DMS153 treated with DMSO at 0.1 percent for 48 hours (cell line): ENCODE results near the gene ADGRF4.
A peak's percentile ranks its signal among the peaks of the same experiment; 100 is the strongest.

Experiments
- DNase-seq: peaks from one replicate; lab custom pipeline; 2025; ENCODE audit not compliant: unreplicated experiment; lab: John Stamatoyannopoulos, UW

The ADGRF4 gene

GRCh38 chr6:47698342-47698787, at the start of gene ADGRF4:
Gene ADGRF4, plus strand, starts transcription at chr6:47698580. Its CDS starts 8,666 bp downstream, at chr6:47707246.
- no peak for DNase-seq

- no peak for DNase-seq
Observed at GRCh38 chr6:47650553-47651432, 47.6 kb upstream of the ADGRF4 start.

GRCh38 chr6:47651505-47651944, 46.9 kb upstream of the ADGRF4 start:
- DNase-seq = no peak

- no peak for DNase-seq
Observed at GRCh38 chr6:47653706-47654105, 44.7 kb upstream of the ADGRF4 start.

- DNase-seq = no peak
Observed at GRCh38 chr6:47654255-47654654, 44.1 kb upstream of the ADGRF4 start.

- DNase-seq = no peak
Observed at GRCh38 chr6:47655719-47656595, 42.4 kb upstream of the ADGRF4 start.

GRCh38 chr6:47661960-47662359, 36.4 kb upstream of the ADGRF4 start:
- no peak for DNase-seq

- no peak for DNase-seq
Observed at GRCh38 chr6:47663462-47664216, 34.7 kb upstream of the ADGRF4 start.

- peak; percentile 65 for DNase-seq
Observed at GRCh38 chr6:47665112-47665511, 33.3 kb upstream of the ADGRF4 start.

- peak; percentile 64 for DNase-seq
Observed at GRCh38 chr6:47669684-47670513, 28.5 kb upstream of the ADGRF4 start.

- DNase-seq = no peak
Observed at GRCh38 chr6:47670851-47671250, 27.5 kb upstream of the ADGRF4 start.

GRCh38 chr6:47671777-47672176, 26.6 kb upstream of the ADGRF4 start:
- DNase-seq = no peak

- no peak for DNase-seq
Observed at GRCh38 chr6:47672816-47673215, 25.6 kb upstream of the ADGRF4 start.

GRCh38 chr6:47674673-47675072, 23.7 kb upstream of the ADGRF4 start:
- no peak for DNase-seq

GRCh38 chr6:47677381-47678100, 20.8 kb upstream of the ADGRF4 start:
- no peak for DNase-seq

- no peak for DNase-seq
Observed at GRCh38 chr6:47678739-47679138, 19.6 kb upstream of the ADGRF4 start.

GRCh38 chr6:47679322-47679906, 19.0 kb upstream of the ADGRF4 start:
- no peak for DNase-seq

GRCh38 chr6:47680051-47680450, 18.3 kb upstream of the ADGRF4 start:
- peak; percentile 42 for DNase-seq

- no peak for DNase-seq
Observed at GRCh38 chr6:47680724-47681123, 17.7 kb upstream of the ADGRF4 start.
